ENCODE measurements around the gene TMEM72.

GRCh38 chr10:44906486-44906885 is 4.7 kb upstream of the TMEM72 start:
- no peak for TF ChIP-seq POLR2AphosphoS5 (IDR thresholded peaks at IDR 0.05; ENCODE audit: low read depth, low read length)
- TF ChIP-seq POLR2A (IDR thresholded peaks at IDR 0.05; ENCODE audit: low read depth, low read length) = no peak
- no peak for TF ChIP-seq TAF1 (IDR thresholded peaks at IDR 0.05; ENCODE audit: low read depth, low read length)
- no peak for TF ChIP-seq POU2F2 (IDR thresholded peaks at IDR 0.05; ENCODE audit: low read depth, low read length)

Data from GM12891 (cell line).